ENCODE data around the gene IFNL2.
"Not testable (repeated sequence)": the region's sequence is repeated elsewhere in the genome, so short reads cannot be mapped to it uniquely, and the experiment has no call there.

Gene IFNL2

DNA sequence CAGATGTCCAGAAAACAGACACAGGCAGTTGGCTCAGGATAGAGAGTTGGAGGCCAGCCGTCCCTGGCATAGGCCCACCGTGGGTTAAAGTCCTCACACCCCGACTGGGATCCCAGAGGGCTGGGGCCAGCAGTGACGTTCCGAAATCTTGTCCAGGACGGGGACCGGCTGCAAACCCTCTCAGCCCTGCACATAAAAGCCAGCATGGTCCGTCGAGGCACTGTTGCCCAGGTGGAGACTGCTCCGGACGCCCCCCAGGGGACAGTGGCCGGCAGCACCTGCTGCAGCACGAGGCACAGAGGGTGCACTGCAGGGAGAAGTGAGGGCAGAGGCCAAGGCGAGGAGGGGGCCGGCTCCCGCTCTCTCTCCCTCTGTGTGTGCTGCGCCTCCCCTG lies 4.3 kb upstream of the IFNL2 start:
- H3K4me3 ChIP-seq (ENCODE audit: low read depth, low read length): no peak overlapping the region
- no peak for DNase-seq
- no peaks in the 10 kb centered on the region for H3K36me3 ChIP-seq
- TF ChIP-seq, protein P1, sequence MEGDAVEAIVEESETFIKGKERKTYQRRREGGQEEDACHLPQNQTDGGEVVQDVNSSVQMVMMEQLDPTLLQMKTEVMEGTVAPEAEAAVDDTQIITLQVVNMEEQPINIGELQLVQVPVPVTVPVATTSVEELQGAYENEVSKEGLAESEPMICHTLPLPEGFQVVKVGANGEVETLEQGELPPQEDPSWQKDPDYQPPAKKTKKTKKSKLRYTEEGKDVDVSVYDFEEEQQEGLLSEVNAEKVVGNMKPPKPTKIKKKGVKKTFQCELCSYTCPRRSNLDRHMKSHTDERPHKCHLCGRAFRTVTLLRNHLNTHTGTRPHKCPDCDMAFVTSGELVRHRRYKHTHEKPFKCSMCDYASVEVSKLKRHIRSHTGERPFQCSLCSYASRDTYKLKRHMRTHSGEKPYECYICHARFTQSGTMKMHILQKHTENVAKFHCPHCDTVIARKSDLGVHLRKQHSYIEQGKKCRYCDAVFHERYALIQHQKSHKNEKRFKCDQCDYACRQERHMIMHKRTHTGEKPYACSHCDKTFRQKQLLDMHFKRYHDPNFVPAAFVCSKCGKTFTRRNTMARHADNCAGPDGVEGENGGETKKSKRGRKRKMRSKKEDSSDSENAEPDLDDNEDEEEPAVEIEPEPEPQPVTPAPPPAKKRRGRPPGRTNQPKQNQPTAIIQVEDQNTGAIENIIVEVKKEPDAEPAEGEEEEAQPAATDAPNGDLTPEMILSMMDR (IDR thresholded peaks at IDR 0.05; ENCODE audit: low read depth, low read length): no peak
- H3K9me3 ChIP-seq: no peaks in the 10 kb centered on the region
- H3K27me3 ChIP-seq: no peaks in the 10 kb centered on the region
- no peaks in the 10 kb centered on the region for H3K4me1 ChIP-seq

DNA sequence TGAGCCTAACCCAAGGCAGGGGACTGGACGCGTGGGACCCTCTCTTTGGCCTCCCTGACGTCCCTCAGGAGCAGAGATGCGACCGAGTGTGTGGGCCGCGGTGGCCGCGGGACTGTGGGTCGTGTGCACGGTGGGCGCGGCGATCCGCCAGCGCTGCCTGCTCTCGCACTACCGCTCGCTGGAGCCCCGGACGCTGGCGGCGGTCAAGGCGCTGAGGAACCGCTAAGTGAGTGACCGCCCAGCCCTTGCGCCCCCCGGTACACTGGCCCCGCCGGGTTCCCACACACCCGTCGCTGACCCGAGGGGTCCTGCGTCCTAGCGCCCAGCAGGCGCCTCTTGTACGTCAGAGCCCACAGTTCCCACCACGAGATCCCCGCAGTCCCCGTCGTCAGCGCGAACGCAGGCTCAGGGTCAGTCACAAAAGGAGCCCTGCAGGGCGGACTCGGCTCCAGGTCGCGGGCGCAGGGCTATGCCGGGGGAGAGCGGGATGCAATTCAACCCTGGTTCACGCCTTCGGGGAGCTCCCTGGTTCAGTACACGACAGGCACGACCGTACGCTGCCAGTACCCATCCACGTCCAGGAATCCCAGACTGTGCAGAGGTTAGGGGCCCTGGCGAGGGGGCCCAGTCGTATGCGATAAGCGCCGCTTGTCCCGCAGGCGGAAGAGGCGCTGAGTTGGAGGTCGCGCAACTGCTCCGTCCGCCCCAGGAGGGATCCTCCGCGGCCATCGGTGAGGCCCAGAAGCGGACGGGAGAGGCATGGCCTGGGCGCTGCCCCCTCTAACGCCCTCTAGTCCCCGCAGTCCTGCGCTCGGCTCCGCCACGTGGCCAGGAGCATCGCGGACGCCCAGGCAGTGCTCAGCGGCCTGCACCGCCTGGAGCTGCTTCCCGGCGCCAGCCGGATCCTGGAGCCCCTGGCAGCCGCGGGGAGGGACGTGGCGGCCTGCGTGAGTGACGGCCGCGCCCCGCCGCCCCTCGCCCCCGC lies 3.6 kb upstream of the IFNL2 start:
- H3K4me3 ChIP-seq (ENCODE audit: low read depth, low read length): no peak overlapping the region
- H3K27me3 ChIP-seq: no peaks in the 10 kb centered on the region
- H3K9me3 ChIP-seq: no peaks in the 10 kb centered on the region
- TF ChIP-seq, protein P1 (IDR thresholded peaks at IDR 0.05; ENCODE audit: low read depth, low read length): no peak
- no peaks in the 10 kb centered on the region for H3K36me3 ChIP-seq
- DNase-seq: peak; percentile 27
- no peaks in the 10 kb centered on the region for H3K4me1 ChIP-seq

DNA sequence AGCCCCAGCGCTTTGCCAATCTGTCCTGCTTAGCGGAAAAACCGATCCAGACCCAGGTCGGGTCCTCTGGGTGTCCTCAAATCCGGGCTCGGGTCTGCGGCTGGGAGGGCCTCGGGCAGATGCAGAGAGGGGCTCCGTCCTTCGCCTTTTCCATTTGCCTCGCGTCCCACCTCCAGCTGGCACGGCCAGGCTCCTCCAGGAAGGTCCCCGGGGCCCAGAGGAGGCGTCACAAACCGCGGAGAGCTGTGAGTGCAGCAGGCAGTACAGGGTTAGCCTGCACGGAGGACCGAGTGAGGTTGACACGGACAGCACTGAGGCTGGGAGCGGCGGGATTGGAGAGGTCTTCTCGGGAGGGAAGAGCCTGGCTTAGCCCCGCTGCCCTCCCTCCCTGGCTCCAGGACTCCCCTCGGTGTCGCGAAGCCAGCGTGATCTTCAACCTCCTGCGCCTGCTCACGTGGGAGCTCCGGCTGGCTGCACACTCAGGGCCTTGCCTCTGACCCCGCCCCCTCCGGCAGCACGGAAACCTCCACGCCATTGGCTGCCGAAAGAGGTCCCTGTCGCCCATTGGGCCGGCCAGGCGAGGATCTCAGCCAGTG lies 2.8 kb upstream of the IFNL2 start:
- peak; percentile 14 for DNase-seq
- H3K4me3 ChIP-seq (ENCODE audit: low read depth, low read length): no peak overlapping the region
- no peaks in the 10 kb centered on the region for H3K4me1 ChIP-seq
- TF ChIP-seq, protein P1 (IDR thresholded peaks at IDR 0.05; ENCODE audit: low read depth, low read length): no peak
- H3K36me3 ChIP-seq: no peaks in the 10 kb centered on the region
- H3K27me3 ChIP-seq: no peaks in the 10 kb centered on the region
- H3K9me3 ChIP-seq: no peaks in the 10 kb centered on the region

DNA sequence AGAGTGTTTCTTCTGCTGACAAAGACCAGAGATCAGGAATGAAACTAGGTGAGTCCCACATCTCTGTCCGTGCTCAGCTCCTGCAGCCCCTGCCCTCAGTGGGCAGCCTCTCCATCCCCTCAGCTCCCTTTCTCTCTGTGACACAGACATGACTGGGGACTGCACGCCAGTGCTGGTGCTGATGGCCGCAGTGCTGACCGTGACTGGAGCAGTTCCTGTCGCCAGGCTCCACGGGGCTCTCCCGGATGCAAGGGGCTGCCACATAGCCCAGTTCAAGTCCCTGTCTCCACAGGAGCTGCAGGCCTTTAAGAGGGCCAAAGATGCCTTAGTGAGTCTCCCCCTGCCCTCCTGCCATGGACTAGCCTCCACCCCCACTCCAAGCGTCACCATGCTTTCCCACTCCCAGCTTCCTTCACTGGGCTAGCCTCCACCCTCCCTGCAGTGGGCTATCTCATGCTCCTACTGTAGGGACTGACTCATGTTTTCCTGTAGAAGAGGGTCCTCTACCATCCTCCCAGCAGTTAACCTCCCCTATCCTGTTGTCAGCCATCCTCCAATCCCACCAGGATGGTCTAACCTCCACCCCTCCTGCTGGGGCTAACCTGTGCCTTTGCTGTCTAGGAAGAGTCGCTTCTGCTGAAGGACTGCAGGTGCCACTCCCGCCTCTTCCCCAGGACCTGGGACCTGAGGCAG lies 481 bp downstream of the IFNL2 start:
- not testable (repeated sequence) for H3K27me3 ChIP-seq, H3K4me1 ChIP-seq, H3K36me3 ChIP-seq

DNA sequence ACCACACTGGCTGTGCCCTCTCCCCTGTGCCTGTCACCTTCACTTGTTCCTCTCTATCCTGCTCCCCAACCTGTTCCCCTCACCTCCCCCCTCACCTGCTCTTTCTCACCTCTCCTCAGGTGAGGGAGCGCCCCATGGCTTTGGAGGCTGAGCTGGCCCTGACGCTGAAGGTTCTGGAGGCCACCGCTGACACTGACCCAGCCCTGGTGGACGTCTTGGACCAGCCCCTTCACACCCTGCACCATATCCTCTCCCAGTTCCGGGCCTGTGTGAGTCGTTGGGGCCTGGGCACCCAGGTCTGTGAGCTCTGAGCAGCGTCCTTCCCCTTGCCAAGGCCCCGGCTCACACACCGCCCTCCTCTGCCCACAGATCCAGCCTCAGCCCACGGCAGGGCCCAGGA lies 1.2 kb downstream of the IFNL2 start:
- not testable (repeated sequence) for H3K36me3 ChIP-seq; H3K4me3 ChIP-seq (ENCODE audit: low read depth, low read length); H3K27me3 ChIP-seq; DNase-seq; H3K4me1 ChIP-seq; H3K9me3 ChIP-seq

More for the DNA sequence above, 481 bp downstream of the IFNL2 start:
- H3K4me3 ChIP-seq (ENCODE audit: low read depth, low read length); H3K9me3 ChIP-seq; DNase-seq: not testable (repeated sequence)

DNA sequence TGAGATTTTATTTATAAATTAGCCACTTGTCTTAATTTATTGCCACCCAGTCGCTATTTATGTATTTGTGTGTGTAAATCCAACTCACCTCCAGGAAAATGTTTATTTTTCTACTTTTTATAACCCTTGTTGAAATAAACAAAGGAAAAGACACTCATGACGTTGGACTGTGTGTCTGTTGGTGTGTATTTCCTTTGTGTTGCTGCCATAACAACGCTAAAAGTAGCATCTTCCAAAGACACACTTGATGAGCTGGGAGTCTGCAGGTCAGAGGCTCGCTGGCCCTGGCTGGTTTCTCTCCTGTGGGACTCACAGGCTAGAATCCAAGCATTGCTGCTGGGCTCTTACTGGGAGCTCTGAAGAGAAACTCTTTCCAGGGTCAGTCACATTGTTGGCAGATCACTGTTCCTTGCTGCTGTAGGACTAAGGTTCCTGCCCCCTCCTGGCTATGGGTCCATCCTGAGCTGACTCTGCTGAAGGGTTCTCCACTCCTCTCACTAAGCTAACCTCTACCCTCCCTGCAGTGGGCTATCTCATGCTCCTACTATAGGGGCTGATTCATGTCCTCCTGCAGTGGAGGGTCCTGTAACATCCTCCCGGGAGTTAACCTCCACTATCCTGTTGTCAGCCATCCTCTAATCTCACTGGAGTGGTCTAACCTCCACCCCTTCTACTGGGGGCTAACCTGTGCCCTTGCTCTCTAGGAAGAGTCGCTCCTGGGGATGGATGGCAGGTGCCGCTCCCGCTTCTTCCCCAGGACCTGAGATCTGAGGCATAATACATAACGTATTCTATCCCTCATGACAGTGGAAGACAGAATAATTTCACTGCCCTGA lies 2.1 kb downstream of the IFNL2 start:
- H3K9me3 ChIP-seq: no peaks in the 10 kb centered on the region
- no peak for DNase-seq
- H3K4me1 ChIP-seq: no peaks in the 10 kb centered on the region
- TF ChIP-seq, protein P1 (IDR thresholded peaks at IDR 0.05; ENCODE audit: low read depth, low read length): no peak
- H3K27me3 ChIP-seq: no peaks in the 10 kb centered on the region
- no peaks in the 10 kb centered on the region for H3K36me3 ChIP-seq
- H3K4me3 ChIP-seq (ENCODE audit: low read depth, low read length): no peak overlapping the region

DNA sequence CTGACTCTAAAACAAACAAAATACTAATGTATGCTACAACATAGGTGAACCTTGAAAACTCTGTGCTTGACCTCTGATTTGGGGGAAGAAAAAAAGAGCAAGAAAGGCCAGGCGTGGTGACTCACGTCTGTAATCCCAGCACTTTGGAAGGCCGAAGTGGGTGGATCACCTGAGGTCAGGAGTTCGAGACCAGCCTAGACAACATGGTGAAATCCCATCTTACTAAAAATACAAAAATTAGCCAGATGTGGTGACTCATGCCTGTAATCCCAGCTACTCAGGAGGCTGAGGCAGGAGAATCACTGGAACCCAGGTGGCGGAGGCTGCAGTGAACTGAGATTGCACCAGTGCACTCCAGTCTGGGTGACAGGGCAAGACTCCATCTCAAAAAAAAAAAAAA lies 5.7 kb downstream of the IFNL2 start:
- not testable (repeated sequence) for DNase-seq; H3K27me3 ChIP-seq; H3K36me3 ChIP-seq; H3K4me1 ChIP-seq; H3K9me3 ChIP-seq; H3K4me3 ChIP-seq (ENCODE audit: low read depth, low read length)

Measured in BE2C (cell line).